ENCODE measurements around the gene SOCS2.

SOCS2 gene

DNA sequence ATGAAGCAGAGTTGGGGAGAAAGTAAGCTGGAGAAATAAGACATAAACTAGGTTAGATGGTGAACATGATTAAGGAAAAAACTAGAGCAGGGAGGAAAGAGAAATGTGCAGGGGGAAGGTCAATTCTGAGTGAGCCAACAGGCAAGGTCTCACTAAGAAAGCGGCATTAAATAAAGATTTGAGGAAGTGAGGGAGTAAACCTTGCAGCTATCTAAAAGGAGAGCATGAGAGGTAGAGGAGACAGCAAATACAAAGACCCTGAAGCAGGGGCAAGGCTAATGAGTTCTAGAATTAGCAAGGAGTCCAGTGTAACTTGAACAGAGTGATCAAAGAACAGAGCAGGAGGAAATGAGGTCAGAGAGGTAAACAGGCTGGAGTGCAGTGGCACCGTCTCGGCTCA lies 4.4 kb upstream of the SOCS2 start:
- no peak for DNase-seq

DNA sequence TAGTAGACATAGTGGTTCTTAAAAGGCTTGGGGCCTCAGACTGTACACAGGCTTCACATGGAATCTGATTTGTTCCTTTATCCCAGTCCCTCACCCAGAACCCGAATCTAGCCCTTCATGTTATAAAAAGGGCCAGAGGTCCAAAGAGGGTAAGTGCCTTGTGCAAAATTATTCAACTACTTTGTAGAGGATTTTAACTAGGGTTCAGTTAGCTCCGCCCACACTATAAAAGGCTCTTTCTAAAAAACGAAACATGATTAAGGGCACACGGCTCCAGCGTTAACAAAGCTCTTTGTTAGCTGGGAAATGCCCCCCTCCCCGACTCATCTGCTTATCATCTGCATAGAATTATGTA lies 3.2 kb upstream of the SOCS2 start:
- no peak for DNase-seq

GRCh38 chr12:93569656-93570551 lies 2.6 kb upstream of the SOCS2 start:
- peak; percentile 73 for DNase-seq

- peak; percentile 88 for DNase-seq
Measured at GRCh38 chr12:93570552-93571364, 1.7 kb upstream of the SOCS2 start.

DNA sequence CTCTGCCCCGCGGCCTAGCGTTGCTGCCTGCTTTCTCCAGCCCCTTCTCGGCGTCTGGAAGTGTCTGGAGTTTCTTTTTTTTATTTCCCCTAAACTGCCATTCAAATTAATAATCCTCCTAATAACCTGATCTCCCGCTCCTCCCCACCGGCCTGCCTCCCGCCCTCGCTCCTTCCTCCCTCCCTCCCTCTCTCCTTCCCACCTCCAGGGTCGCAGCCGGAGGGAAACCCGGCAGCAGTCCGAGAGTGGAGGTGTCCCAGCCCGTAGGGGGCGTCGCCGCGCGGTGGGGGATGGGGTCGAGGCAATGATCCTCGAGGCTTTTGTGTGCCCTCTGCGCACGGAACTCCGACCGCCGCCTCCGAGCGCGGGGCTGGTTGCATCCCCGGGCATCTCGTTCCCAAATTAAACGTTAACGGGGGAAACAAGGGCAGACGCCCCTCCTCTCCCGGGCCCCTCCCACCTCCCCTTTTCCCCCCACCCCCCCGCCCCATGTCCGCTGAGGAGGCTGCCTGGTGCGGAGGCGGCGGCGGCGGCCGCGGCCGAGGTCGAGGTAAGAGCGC lies 1.0 kb upstream of the SOCS2 start:
- DNase-seq = peak; percentile 59

DNA sequence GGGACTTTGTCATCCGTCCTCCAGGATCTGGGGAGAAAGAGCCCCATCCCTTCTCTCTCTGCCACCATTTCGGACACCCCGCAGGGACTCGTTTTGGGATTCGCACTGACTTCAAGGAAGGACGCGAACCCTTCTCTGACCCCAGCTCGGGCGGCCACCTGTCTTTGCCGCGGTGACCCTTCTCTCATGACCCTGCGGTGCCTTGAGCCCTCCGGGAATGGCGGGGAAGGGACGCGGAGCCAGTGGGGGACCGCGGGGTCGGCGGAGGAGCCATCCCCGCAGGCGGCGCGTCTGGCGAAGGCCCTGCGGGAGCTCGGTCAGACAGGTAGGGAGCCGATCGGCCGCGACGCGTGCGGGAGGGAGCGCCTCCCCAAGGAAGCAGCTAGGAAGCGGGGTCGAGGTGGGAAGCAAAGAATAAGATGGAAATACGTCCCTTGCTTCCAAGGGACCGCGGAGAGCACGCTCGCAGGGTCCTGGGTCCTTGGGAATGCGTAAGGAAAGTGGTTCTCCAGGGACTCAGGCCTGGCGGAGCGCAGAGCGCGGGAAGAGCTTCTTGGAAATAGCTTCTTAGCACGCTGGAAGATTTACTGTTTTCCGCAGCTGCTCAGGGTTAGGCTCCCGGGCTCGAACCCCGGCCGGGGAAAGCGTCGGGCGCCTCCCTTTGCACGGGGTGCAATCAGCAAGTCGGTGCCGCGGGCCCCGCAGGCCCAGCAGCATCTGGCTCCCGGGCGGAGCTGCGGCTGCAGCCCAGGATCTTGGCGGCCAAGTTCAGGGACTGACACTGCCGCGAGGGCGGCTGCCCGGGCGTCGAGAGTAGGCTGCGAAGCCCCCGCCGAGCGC lies 457 bp downstream of the SOCS2 start:
- DNase-seq = peak; percentile 23

GRCh38 chr12:93573552-93574223 lies 1.2 kb downstream of the SOCS2 start:
- DNase-seq = no peak

GRCh38 chr12:93577222-93577621 lies 4.7 kb downstream of the SOCS2 start:
- no peak for DNase-seq

GRCh38 chr12:93578221-93578620 lies 5.7 kb downstream of the SOCS2 start:
- DNase-seq = no peak

DNA sequence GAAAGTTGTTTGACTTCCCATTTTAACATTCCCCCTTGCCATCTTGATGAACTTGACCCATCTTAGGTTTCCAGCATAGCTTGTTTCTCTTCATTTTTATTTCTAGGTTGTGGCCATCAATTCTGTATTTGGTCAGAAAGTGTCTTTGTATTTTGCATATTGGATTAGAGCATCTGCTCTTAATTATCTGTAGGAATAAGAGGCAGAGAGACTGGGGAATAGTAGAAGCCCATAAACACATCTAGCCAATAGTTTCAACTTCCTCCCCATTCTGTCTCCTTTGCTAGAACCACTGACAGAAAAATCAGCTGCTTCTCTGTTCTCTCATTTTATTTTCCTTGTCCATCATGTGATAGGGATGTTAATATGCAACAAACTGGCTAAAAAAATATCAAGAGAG lies 8.2 kb downstream of the SOCS2 start:
- DNase-seq = no peak

GRCh38 chr12:93581370-93581769 lies 8.9 kb downstream of the SOCS2 start:
- no peak for DNase-seq

DNA sequence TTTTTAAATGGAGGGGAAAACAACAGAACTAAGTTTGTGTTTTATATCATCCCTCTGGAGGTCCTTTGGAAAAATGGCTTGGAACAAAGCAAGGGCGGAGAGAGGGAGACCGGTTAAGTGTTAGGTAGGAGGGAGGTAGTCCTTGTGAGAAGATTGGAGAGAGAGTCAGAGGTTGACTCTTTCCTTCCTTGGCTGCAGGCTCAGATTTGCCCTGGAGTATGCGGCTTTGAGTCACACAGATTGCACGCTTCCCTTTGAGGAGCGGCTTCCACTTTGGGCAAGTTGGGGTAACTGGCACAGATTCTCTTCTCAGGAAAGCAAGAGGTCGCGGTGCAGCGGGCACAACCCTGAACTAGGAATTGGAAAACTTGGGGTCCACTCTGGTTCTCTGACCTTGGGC lies 9.9 kb downstream of the SOCS2 start:
- no peak for DNase-seq

DNA sequence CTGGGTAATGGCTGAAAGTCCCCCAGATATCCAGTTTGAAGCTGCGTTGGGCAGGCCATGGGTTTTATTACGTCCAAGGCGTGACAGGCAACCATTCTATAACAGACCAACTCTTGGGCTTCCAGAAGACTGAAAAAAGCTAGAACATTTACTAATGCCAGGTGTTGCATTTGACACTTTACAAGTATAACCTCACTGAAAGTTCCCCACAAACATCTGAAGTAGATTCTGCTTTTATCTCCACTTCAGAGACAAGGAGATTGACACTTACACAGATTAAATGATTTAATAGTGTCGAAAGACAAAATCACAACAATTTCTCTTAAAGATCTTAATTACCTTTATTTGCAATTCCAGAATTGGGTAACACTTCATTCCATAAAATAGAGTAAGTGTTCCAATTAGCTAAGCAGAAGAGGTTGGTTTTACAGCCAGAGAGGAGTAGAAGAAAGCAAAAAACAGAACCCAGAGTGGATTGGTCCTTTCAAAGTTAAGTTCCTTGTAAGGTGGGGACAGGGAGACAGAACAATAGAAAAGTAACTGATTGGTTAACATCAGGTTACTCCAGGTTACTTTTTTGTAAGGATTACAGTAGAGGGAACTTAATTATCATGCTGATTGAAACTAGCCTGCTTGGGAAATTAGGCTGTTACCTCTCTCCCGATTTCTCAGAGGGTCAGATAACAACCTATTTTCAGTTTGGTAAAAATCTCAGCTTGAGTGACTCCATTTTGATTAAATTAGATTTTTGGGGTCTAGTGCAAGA lies 11.3 kb downstream of the SOCS2 start:
- no peak for DNase-seq

- no peak for DNase-seq
Measured at GRCh38 chr12:93585247-93585646, 12.8 kb downstream of the SOCS2 start.

DNA sequence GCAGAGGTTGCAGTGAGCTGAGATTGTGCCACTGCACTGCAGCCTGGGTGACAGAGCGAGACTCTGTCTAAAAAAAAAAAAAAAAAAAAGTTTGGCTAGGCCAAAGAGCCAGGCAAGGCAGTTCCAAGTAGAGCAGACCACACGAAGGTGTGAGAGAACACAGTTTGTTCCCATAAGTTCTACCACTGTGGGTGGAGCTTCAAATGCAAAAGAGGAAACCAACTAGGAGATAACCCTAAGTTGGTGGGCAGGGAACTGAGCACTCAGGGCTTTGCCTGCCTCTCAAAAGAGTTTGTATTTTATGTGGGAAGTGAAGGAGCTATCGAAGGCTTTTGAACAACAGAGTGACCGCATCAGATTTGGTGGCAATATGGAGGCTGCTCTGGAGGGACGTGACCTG lies 15.1 kb downstream of the SOCS2 start:
- DNase-seq = no peak

DNA sequence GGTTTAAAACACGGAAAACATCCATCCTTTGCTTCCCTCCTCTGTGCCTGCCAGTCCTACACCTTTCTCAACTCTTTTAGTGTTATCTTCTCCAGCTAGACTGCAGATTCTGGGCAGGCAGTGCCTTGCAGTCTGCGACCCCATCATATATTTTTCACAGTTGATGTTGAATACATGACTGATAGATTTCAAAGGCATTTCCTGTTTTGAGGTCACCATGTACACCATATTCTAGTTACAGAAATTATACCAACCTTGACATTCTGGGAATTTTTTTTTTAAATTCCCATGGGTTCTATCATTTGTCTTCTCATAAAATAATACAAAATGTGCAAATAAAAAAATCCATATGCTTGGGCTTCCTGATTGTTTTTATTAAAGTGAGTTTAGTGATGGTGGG lies 16.6 kb downstream of the SOCS2 start:
- DNase-seq = no peak

GRCh38 chr12:93591137-93591868 lies 18.8 kb downstream of the SOCS2 start:
- peak; percentile 39 for DNase-seq

DNA sequence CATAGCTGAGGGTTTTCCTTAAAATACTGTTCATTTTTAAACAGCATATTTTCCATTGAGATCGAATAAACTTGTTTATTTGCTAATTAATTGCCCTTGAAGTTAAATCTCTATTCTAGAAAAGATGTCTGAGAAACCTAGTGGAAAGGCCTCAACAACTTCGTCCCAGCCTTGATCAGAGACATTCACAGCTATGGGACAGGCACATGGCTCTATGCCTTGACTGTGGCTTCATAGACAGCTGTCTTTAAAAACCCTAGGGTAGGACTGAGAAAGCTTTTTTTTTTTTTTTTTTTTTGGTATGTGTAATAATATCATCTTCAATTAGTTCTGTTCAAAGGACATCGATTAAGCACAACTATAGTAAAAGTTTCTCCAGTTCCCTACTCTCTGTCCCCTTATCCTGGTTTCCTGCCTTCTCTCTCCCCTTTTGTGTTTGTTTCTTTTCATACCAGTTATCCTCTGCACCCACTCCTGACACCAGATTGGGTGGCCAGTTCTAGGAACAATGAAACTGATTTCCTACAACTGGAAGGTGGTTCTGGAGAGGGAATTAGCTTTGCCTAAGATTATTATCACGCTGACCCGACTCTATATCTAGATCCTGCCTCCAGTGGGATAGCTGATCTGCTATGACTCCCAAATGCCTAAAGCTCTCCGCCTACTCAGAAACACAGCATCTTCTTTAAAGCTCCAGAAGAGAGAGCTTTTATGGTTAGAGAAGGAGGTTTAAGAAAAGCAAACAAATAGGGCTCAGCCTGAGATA lies 20.3 kb downstream of the SOCS2 start:
- no peak for DNase-seq

- no peak for DNase-seq
Measured at GRCh38 chr12:93593843-93594242, 21.4 kb downstream of the SOCS2 start.

DNA sequence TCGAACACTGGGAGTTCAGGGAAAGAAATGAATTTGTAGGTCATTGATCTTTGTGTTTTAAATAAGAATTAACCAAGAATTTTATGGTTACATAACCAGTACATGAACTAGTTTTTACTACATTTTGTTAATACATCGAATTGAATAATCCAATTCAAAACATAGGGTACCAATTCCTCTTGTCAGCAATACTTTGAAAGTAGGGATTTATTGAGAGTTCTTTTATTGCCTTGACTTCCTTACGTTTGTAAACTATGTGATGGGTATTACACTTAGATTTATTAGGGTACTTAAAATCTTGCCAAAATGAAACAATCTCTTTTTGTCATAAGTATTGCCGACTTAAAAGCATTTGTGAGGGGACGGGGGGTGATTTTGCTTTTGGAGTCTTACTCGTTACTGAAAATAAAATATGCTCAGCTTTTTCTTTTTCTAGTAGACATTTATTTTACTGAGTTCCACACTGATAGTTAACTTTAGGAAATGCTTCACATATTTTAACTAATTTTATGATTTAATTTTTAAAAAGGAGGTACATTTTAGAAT lies 22.4 kb downstream of the SOCS2 start:
- no peak for DNase-seq

All from CD4-positive, alpha-beta T cell treated with Interleukin-17A for 1 hour (primary cell).